HepG2 (cell line): ENCODE data around the gene BCKDHA. TPM values are rescaled to one million over a fixed set of nuclear protein-coding genes. Genes with fewer than 3 reads are reported as not detected.
"Not testable (repeated sequence)": the region's sequence is repeated elsewhere in the genome, so short reads cannot be mapped to it uniquely, and the experiment has no call there.

ENCODE experiments used
- ATAC-seq: fragments of 200-7000 bp; cut with Tn5 transposase; 3 replicates; pipeline ENCODE4 v1.9.1; 2020; ENCODE audit warnings: mild to moderate bottlenecking, moderate library complexity
- BruUV-seq: library from RNA; stranded (reverse); fragments of 400-500 nt; replicated peaks from 2 replicates; lab custom pipeline; 2021; lab: Mats Ljungman, UMichigan
- CTCF ChIA-PET: fragments of 300-600 bp; formaldehyde crosslinking; extraction: SDS; loops from one replicate; lab custom pipeline; 2021; ENCODE audit warnings: low total read pairs, inconsistent platforms, low intra/inter-chr PET ratio; lab: Yijun Ruan, JAX
- POLR2A ChIA-PET: fragments of 350-600 bp; sonication (Branson Sonifier 250); formaldehyde crosslinking; loops from one replicate; lab custom pipeline; 2020; ENCODE audit warnings: antibody characterized with exemption, inconsistent platforms; lab: Yijun Ruan, JAX
- DNase-seq: peaks from one replicate; pipeline ENCODE4 v3.0.0-alpha.2; 2015; ENCODE audit warnings: low spot score
- FAIRE-seq: peaks from 3 replicates; lab custom pipeline; 2011; peaks lifted over from hg19 to GRCh38; lab: Jason Lieb, UNC
- H2AFZ ChIP-seq: one replicate; pipeline ENCODE4 v1.6.1; 2011; ENCODE audit warnings: low read length, inconsistent platforms
- H3K27ac ChIP-seq: fragments of 300-600 bp; 3 replicates; pipeline ENCODE4 v1.8.0; 2011; ENCODE audit warnings: mixed run types, mild to moderate bottlenecking, mixed read lengths, low read length, inconsistent platforms; ENCODE audit not compliant: insufficient read depth; ENCODE audit errors: extremely low read length
- H3K27me3 ChIP-seq, 2 experiments: fragments of 200-600 bp in 1 of 2; 2 replicates in 1 of 2; 3 replicates in 1 of 2; pipeline versions ENCODE4 v1.6.0 to v1.8.0; 2011; ENCODE audit warnings: low read length in 2 of 2, mild to moderate bottlenecking in 2 of 2, moderate library complexity in 2 of 2, inconsistent platforms in 1 of 2; ENCODE audit not compliant: insufficient read depth in 2 of 2, control insufficient read depth in 1 of 2
- H3K36me3 ChIP-seq, 2 experiments: fragments of 200-600 bp in 1 of 2; replicated peaks in 1 of 2; 2 replicates in 1 of 2; 3 replicates in 1 of 2; pipeline versions ENCODE4 v1.5.1 to v1.8.0; 2011; ENCODE audit warnings: low read length in 2 of 2, inconsistent platforms in 1 of 2; ENCODE audit not compliant: insufficient read depth in 2 of 2, control insufficient read depth in 1 of 2
- H3K4me1 ChIP-seq: 2 replicates; pipeline ENCODE4 v1.5.1; 2012; ENCODE audit warnings: low read length, inconsistent platforms; ENCODE audit not compliant: insufficient read depth
- H3K4me2 ChIP-seq: 2 replicates; pipeline ENCODE4 v1.6.0; 2011; ENCODE audit warnings: low read depth, low read length, inconsistent platforms
- H3K4me3 ChIP-seq, 3 experiments: fragments of 200-600 bp in 1 of 3; sonication (generic), shearing (Covaris generic) in 1 of 3; replicated peaks in 1 of 3; 2 replicates each; pipeline ENCODE4 v1.5.1; 2011 to 2016; ENCODE audit warnings: low read length in 3 of 3, inconsistent platforms in 2 of 3, low read depth in 2 of 3, mild to moderate bottlenecking in 2 of 3, control low read depth in 1 of 3, mixed read lengths in 1 of 3; ENCODE audit not compliant: insufficient read depth in 1 of 3
- H3K79me2 ChIP-seq: one replicate; pipeline ENCODE4 v1.6.1; 2011; ENCODE audit warnings: low read length, inconsistent platforms; ENCODE audit not compliant: insufficient read depth
- H3K9ac ChIP-seq: 2 replicates; pipeline ENCODE4 v1.6.0; 2011; ENCODE audit warnings: mild to moderate bottlenecking, low read depth, low read length, inconsistent platforms; ENCODE audit not compliant: insufficient read depth
- H3K9me3 ChIP-seq: 2 replicates; pipeline ENCODE4 v1.5.1; 2012; ENCODE audit warnings: mild to moderate bottlenecking, low read length
- H4K20me1 ChIP-seq: 2 replicates; pipeline ENCODE4 v1.6.0; 2011; ENCODE audit warnings: inconsistent platforms, mild to moderate bottlenecking, low read length, moderate library complexity; ENCODE audit not compliant: insufficient read depth
- ARID4A ChIP-seq: sonication (generic); formaldehyde crosslinking; IDR thresholded peaks from 2 replicates; pipeline ENCODE4 v1.5.0; 2020; ENCODE audit warnings: mild to moderate bottlenecking, missing genetic modification reagents, borderline replicate concordance
- MYNN ChIP-seq: sonication (generic); formaldehyde crosslinking; IDR thresholded peaks from 2 replicates; pipeline ENCODE4 v1.4.0; 2020; ENCODE audit warnings: mild to moderate bottlenecking, low read depth, missing genetic modification reagents
- MYPOP ChIP-seq: sonication (generic); formaldehyde crosslinking; IDR thresholded peaks from 2 replicates; pipeline ENCODE4 v1.8.1; 2023; ENCODE audit warnings: mild to moderate bottlenecking, moderate library complexity, missing genetic modification reagents
- RXRA ChIP-seq: sonication (generic); formaldehyde crosslinking; IDR thresholded peaks from 2 replicates; pipeline ENCODE4 v1.5.1; 2020; ENCODE audit warnings: missing genetic modification reagents
- XRCC5 ChIP-seq: fragments of 200-400 bp; formaldehyde crosslinking; optimal IDR thresholded peaks from 2 replicates; pipeline ENCODE3; 2017; ENCODE audit warnings: mild to moderate bottlenecking, low read length
- ZNF589 ChIP-seq: sonication (generic); formaldehyde crosslinking; conservative IDR thresholded peaks from 2 replicates; pipeline ENCODE4 v1.8.0; 2022; ENCODE audit warnings: mild to moderate bottlenecking, moderate library complexity, missing genetic modification reagents
- ZSCAN12 ChIP-seq: sonication (generic); formaldehyde crosslinking; IDR thresholded peaks from 2 replicates; pipeline ENCODE4 v1.9.0; 2021; ENCODE audit warnings: mild to moderate bottlenecking, missing genetic modification reagents
- WGBS: methylation state at CpG from one replicate; pipeline ENCODE4 v1.1.6; 2017; ENCODE audit warnings: low lambda C conversion rate; 5-methylcytosine and 5-hydroxymethylcytosine counted together
- in situ Hi-C: cut with HindIII; loops from 2 replicates; pipeline ENCODE4 v1.10.0; 2017; ENCODE audit warnings: low pct_unique_long_range_greater_than_20kb; ENCODE audit not compliant: extremely low pct_ligation_motif_present
- intact Hi-C: fragments of 100-400 bp; cut with micrococcal nuclease; formaldehyde crosslinking; loops from one replicate; pipeline ENCODE4 v1.10.0; 2022; ENCODE audit not compliant: unreplicated experiment
- polyA plus RNA-seq, 8 experiments: library from polyadenylated mRNA; depleted of rRNA in 3 of 8; stranded (reverse) in 7 of 8; unstranded in 1 of 8; fragments of >200 nt; fragmentation: Illumina TruSeq in 4 of 8; extraction: Trizol in 4 of 8; gene quantifications; 2 replicates each; pipeline versions ENCODE4 v1.2.1 to v1.2.3, GENCODE V29; 2011 to 2016; ENCODE audit warnings: low read depth in 4 of 8, missing spikeins in 1 of 8, mixed read lengths in 1 of 8; ENCODE audit not compliant: insufficient read depth in 1 of 8
- total RNA-seq, 5 experiments: library from RNA; depleted of rRNA; stranded (reverse); fragments of >200 nt; fragmentation: Illumina TruSeq; extraction: Trizol; gene quantifications; 2 replicates each; pipeline ENCODE4 v1.2.3, GENCODE V29; 2016; ENCODE audit warnings: low read depth in 1 of 5

Gene BCKDHA
- total and polyA plus RNA-seq, 2 of the 13 experiments (the other 11 are each of a cell fraction or from before 2014, with no cell fraction given): 11.8 to 31.5 TPM

GRCh38 chr19:41377977-41378709 is 19.5 kb upstream of the BCKDHA start (continued):
- TF ChIP-seq ARID4A (CRISPR knock-in tag): 0 out of 2 replicates have a peak, but pooled peaks have one; percentile 11
- TF ChIP-seq RXRA: 0 out of 2 replicates have a peak, but pooled peaks have one; percentile 23
- no peak for TF ChIP-seq ZNF589
- peak; percentile 61 for TF ChIP-seq XRCC5
- no peak for TF ChIP-seq MYNN (CRISPR knock-in tag)
- TF ChIP-seq ZSCAN12 (CRISPR knock-in tag): no peak
- TF ChIP-seq MYPOP (CRISPR knock-in tag): no peak
- TF ChIP-seq, all 625 proteins: peak for 8

GRCh38 chr19:41381536-41381935 is 16.1 kb upstream of the BCKDHA start:
- not testable (repeated sequence) for BruUV-seq

More at GRCh38 chr19:41381536-41381935, 16.1 kb upstream of the BCKDHA start:
- FAIRE-seq, DNase-seq, POLR2A ChIA-PET, H3K27ac ChIP-seq, H3K9ac ChIP-seq, H3K9me3 ChIP-seq, in situ Hi-C loops, intact Hi-C loops, H2AFZ ChIP-seq, H3K27me3 ChIP-seq, H4K20me1 ChIP-seq, H3K36me3 ChIP-seq, H3K4me2 ChIP-seq, ATAC-seq, H3K79me2 ChIP-seq, CTCF ChIA-PET, H3K4me3 ChIP-seq: not testable (repeated sequence)
- H3K4me1 ChIP-seq: peaks cover 21% of the 10 kb centered on the region
- WGBS: 96% methylated on average over 8 of the region's 8 CpGs
